GDM1 (cell line): Measurements from ENCODE around the gene CDH13.
A peak's percentile ranks its signal among the peaks of the same experiment; 100 is the strongest.

Experiments used
- DNase-seq: peaks from one replicate; lab custom pipeline; 2025; lab: John Stamatoyannopoulos, UW

Gene CDH13

DNA sequence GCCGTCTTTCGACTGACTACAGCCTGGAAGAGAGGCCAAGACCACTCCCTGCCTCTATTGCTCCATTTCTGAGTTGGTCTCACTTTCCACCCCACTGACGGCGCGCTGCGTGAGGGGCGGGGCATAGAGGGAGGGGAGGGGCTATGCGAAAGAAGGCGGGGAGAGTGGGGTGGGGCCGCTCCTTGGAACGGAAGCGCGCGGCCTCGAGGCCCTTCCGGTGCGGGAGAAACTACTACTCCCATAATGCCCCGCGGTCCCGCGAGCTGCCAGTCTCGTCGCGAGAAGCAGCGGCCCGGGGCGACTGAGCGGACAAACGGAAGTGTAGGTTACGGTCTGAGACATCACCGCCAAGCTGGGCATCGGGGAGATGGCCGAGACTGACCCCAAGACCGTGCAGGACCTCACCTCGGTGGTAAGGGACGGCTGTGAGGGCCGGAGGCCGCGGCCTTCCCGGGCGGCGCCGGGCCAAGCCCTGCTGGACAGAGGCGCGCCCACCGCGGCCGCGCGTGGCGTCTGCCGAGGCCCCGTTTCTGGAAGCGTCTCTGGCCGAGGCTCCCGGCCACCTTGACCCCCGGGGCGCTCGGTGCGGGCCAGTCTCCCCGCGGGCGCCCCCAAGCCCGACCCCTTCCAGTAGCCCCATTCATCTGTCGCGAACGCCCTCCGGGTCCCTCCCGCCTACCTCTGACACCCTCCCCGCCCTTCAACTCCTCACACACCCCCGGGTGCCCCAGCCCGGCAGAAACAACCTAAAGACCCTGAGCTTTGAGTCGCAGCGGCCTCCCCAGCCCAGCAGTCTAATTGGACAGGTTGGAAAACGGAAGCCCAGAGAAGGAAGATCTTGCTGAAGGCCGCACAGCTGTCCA, 1181.2 kb downstream of the CDH13 start, which contains the start of gene HSBP1:
HSBP1 (plus strand) TSS at position 269 of the 863 bp plus-strand sequence; CDS start at position 368, 99 bp downstream.
- DNase-seq: peak; percentile 50

DNA sequence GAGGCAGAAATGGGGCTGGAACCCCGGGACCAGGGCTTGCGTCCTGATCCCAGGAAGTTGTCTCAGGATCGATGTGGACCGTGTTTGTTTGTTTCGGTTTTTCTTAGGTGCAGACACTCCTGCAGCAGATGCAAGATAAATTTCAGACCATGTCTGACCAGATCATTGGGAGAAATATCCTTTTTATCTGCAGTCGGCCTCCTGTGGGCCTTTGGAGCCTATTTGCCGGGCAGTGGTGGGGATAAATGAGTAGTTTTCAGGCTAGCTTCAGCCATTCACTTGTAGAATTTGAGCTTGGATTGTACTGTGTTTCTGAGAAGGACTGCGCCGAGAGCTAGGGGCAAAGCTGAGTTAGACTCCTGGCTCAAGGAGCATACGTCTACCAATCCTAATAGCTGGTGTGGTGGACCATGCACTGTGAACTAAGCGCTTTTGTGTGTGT, 1181.8 kb downstream of the CDH13 start:
- DNase-seq: no peak

DNA sequence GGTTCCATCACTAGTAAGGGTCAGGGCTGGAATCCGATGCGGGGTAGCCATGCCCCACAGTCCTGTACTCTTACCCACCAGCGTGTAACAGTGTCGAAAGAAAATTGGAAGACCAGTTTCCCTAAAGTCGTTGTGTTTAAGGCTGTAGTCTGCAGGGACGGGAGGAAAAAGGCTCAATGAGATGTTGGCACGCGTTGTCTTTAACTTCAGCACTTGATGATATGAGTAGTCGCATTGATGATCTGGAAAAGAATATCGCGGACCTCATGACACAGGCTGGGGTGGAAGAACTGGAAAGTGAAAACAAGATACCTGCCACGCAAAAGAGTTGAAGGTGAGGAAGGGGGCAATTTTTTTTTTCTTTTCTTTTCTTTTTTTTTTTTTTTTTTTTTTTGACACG, 1182.3 kb downstream of the CDH13 start:
- no peak for DNase-seq

DNA sequence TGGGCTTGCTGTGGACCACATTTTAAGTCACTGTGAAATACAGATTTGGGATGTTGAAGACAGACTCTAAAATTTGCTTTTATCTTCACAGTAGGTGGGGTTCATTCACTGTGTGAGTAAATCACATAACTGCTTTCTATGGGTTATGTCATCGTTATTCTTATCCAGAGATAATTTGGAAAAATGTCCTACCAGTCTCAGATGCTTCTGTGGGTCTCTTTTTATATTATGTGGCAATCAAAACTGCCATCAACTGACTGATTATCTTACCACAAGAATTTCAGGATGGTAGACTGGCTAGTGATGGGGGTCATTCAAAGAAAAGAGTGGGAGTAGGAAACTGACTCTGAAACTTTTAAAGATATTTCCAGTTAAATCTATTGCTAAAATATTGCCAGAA, 1184.1 kb downstream of the CDH13 start:
- no peak for DNase-seq

DNA sequence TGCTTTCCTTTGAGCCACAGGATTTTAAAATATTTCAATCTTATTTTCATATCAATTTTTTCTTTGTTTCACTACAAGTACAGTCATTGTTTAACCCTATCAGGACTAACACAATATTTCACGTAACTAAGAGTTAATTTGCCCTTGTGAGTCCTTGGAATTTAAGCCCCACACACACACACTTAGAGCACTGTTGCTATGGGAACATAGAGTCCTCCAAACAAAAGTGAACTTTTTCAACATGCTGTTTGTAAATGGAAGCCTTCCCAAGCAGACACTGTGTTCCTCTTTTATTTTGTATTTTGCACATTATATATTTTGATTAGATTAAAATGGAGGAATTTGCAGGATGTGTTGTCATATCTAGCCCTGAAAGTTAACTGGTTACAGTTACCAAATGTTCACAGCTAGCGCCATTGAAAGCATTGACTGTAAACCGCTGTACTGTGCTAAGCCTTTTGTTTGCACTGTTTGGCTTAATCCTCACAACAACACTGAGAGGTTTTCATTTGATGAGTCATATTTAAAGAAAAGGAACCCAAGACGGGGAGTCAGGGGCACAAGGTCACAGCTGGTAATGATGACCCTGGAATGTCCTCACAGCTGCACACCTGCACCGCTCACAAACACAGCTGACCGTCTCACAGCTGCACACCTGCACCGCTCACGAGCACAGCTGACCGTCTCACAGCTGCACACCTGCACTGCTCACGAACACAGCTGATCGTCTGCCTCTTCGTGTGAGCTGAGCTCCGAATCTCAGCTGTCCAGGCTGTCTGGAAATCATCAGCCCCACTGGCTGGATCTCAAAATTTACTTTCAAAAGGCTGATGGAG, 1187.3 kb downstream of the CDH13 start:
- no peak for DNase-seq

DNA sequence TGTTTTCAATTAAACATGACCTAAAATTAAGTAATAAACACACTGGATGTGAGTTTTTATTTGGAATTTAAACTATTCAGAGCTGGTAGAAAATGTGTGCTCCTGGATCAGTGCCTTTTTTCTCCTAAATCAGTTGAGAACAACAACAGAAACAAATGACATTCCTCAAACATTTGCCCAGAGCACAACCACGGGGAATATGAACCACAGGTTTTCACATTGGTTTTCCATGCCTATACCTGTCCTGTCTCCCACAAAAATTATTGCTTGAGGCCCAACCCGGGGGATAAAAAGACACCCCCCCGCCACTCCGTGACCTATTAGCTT, 1187.9 kb downstream of the CDH13 start:
- DNase-seq: no peak

DNA sequence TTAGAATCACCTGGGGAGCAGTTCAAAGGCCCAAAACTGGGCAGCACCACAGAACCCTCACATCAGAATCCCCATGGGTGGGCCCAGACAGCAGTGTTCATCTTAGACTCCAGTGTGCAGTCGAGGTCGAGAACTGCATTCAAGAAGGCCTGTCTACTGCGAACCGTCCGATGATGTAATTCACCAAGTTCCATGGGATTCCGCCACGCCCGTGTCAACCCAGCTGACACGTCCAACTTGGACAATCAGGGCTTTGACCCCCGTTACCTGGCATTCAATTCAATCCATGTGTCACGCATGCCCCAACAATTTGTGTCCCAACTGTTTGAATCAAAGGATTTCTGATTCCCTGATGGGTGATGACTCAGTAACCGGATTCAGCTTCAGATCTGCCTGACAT, 1190.3 kb downstream of the CDH13 start:
- no peak for DNase-seq

DNA sequence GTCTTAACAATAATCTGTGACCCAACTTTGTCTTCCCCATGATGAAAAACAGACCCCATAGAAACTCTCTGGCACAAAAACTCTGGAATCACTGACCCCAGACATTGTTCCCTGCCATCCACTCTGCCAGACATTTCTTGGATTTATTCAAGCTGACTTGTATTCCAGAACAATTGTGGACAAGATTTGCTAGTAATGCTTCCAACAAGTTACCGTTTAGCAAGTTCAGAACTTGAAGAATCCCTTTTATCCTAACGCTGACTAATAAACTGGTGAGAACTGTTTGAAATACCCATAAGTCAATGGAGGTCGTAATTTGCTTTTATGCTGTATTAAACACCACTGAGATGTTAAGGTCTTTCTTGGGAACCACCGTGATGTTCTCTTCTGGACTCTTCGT, 1191.5 kb downstream of the CDH13 start:
- no peak for DNase-seq

DNA sequence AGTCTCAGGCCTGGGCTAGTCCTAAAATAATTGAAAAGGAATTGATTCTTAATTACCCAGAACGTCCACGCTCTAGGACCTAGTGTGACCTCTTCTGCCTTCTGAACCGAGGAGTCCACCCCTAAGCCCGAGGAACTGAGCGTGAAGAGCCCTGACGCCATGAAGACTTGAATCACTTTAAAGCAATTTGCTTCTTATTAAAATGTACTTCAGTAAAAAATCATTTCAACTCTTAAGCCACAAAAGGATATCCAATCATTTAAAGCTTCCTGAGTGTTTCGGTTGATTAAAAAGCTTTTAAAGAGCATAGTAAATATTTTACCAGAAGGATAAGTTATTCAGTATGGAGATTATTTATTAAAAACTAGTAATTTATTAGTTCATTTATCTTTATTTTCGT, 1192.6 kb downstream of the CDH13 start:
- no peak for DNase-seq

DNA sequence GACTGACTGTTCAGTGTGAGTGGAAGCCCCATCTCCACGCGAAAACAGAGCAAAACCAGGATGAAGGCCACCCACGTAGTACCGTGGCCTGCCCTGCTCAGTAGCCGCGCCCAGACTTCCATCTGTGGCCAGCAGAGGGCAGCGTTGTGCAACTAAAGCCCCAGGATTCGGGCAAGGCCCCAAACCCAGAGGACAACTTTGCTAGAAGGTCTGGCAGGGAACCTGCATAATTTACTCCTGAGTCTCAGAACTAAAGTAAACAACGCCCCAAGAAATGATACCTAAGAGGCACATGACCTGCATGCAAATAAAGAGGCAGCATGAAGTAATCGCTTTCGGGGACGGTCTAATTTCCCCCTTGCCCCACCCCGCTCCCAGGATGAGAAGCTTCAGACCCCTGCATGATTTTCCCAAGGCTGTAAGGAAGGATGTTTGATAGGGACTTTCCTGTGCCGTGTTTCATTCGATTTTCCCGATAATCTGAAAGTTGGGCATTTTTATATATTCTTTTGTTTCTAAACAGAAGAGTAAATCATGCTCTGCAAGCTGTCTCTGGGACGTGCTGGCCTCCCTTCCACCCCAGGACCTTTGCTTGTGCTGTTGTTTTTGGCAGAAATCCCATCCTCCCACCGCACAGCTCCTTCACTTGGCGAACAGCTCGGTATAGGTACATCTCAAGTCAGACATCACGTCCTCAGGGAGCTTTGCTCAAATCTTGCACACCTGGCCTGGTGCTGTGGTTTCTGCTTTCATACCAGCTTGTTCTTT, 1199.6 kb downstream of the CDH13 start:
- DNase-seq: peak; percentile 26

DNA sequence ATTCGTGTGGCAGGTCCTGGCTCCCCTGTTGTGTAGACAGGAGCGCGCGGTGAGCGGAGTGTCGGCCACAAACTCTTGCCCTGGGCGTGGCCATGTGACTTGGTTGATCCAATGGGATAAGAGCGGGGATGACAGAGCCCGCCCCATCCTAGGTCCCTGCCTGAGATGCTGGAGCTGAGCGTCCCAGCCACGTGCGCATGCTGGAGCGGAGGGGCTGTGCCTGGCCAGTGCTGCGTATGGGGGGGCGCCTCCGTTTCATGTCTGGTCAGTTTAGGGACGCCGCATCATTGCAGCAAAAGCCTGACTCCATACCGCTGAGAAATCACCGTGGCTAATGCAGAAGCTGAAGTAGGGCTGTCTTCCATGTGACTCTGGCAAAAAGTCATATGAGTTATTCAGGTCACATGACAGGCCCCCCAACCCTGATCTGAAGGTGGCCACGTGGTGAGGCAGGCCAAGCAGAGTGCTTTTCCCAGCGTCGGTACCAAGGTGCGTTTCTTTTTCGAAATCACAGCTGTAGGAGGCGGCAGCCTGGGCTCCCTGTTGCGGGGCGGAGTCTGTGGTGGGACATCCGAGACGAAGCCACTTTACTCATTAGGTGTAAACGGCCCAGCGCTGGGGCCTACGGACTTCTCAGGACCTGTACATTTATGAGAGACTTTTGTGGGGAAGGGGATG, 1203.5 kb downstream of the CDH13 start:
- no peak for DNase-seq

DNA sequence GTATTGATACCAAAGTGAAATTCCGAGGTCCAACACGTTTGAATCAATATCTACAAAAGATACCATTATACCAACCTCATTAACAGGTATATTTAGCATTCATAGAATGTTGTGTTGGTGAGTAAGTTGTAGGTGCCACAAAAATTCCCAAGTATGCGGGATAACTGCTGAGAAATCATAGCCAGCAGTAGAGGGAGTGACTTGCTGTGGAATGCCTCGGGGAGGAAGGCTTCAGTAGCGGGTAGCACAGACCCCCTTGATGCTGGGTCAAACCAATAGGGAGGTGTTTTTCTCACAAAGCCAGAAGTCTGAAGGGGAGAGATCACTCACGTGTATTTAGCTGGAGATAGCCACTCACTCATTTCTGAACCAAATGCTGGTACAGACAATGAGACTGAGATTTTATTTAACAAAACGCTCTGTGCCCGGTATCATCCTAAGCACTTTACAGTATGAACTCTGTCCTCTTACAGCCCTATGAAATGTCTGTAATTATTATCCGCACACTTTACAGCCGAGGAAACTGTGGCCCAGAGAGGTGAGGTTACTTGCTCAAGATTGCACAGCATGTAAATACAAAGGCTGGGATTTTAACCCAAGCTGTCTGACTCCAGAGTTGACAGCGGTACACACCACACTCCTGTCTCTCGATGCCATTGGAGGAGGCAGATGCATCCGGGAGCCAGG, 1204.1 kb downstream of the CDH13 start:
- DNase-seq: no peak

DNA sequence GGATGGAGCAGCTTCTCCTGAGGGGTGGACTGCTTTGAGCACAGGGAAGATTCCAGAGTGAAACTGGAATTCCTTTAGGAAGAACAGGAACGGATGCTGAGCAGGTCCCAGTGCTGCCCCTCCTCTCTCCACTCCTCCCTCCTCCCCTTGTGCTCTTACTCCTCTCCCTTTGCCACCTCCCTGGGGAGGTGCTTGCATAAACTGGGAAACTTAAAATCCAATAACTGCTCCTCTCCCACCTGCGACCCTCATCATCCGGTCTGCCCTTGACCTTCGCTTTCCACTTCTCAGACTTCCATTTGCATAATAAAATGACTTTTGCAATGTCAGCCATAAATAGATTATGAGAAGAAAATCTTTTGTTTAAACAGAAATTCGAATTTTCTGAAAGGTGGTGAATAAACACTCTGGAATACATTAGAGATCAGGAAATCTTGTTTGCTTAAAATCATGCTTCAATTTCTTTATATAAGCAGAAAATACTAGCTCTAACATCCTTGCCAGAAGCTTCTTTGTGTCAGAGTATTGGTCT, 1204.8 kb downstream of the CDH13 start:
- DNase-seq: no peak

DNA sequence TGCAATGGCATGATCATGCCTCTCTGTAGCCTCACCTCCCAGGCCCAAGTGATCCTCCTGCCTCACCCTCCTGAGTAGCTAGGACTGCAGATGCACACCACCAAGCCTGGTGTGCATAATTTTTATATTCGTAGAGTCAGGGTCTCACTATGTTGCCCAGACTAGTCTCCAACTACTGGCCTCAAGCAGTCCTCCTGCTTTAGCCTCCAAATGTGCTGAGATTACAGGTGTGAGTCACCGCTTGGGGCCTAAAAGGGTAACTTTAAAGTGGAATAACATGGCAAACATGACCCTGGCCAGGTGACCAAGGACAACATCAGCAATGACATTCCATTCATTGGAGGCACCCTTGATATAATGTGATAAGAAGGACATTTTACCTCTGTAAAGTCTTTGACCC, 1207.2 kb downstream of the CDH13 start:
- no peak for DNase-seq

DNA sequence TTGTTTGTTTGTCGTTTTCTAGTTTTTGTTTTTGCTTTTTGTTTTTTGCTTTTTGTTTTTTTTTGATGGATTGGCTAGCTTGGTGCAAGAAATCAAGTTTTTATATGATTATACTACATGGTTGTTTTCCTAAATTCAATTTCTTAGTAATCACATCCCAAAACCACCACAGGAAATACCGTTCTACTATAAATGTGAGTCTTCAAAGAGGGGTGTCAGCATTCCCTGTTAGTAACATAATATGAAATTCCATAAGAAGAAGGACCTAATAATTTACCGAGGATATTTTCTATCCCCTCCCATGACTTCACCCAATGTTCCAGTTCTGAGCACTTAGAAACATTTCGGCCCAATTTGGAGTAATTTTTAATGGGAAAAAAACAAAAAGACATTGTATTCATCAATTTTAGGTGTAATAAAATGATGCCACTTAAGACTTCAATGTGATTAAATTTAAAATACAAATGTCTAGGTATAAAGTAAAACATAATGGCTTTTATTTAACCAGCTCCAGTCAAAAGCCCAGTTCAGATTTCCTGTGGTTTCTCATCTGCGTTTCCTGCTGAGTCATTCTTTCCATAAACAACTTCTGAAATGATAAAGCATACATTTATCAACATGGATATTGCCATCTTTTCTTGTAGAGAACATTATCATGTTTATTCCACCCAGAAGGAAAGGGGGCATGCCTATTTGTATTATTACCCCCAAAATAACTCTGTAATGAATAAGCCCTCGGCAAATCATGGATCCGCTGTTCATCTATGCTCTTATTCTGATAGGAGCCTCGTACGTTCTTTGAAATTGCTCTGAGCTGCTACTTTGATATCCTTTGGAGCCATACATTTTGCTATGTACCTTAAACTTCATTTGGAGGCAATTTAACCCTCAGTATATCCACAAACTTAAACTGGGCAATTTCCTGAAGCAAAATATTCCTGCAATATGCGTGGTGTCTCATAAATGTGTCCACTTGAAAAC, 1209.1 kb downstream of the CDH13 start:
- DNase-seq: no peak

DNA sequence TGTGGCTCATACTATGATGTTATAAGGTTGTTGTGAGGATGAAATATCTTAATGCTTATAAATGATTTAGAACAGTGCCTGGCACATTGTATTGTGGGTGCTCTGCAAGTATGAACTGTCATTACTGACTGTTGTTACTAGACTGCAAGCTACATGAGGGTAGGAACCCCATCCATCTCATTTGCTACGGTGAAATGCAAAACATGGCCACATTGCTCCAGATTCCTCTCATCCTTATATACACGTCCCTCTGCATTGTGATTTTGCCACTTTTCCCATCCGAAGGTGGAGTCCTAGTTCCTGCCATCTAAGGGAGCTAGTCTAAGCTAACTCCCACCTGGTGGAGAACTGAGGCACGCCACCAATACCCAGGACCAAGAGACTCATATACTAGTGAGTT, 1210.8 kb downstream of the CDH13 start:
- no peak for DNase-seq

DNA sequence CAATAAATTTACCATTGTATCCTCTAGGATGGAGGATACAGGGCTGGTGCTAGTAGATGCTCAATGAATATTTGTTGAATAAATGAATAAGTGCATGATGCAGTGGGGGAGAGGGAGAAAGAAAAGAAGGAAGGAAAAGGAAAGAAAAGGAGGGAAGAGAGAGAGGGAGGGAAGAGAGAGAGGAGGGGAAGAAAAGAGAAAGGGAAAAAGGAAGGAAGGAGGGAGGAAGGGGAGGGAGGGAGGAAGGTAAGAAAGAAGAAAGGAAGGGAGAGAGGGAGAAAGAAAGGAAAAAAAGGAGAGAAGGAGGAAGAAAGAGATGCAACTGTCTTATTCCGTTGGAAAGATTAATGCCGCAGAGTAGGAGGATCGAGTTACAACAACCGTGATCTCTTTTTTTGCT, 1211.4 kb downstream of the CDH13 start:
- DNase-seq: no peak

DNA sequence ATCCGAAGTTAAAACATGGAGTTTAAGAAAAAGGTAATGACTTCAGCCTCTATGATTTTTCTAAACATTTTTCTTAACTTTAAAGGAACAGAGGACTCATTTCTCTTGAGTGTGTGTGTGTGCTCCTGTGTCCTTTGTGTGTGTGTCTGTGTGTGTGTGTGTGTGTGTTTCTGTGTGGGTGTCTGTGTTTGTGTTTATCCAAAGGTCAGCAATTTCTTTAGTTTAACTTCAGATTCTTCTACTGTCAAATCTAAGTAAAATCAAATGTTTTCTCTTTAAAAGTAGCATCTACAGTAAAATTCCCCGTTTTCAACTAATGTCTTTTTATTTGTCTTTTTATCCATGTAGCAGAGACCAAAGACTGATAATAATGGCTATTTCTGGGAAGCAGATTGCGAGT, 1212.8 kb downstream of the CDH13 start:
- no peak for DNase-seq

DNA sequence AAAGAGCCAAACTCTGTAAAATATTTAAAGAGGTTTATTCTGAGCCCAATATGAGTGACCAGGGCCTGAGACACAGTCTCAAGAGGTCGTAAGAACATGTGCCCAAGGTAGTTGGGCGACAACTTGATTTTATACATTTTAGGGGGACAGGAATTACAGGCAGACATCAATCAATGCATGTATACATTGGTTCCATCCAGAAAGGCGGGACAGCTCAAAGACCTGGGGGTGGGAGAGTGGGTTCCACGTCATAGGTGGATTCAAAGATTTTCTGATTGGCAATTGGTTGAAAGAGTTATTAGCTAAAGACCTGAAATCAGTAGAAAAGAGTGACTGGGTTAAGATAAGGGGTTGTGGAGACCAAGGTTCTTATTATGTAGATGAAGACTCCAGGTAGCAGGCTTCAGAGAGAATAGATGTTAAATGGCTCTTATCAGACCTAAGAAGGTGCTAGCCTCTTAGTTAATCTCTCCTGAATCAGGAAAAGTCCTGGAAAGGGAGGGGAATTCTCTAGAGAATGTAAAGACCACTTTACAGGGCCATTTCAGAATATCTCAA, 1213.4 kb downstream of the CDH13 start:
- DNase-seq: no peak
